ENCODE data around the gene SRCAP.

Gene SRCAP
- total RNA-seq = 11.0 to 29.3 (median 12.1) reads per million in 3 experiments

DNA sequence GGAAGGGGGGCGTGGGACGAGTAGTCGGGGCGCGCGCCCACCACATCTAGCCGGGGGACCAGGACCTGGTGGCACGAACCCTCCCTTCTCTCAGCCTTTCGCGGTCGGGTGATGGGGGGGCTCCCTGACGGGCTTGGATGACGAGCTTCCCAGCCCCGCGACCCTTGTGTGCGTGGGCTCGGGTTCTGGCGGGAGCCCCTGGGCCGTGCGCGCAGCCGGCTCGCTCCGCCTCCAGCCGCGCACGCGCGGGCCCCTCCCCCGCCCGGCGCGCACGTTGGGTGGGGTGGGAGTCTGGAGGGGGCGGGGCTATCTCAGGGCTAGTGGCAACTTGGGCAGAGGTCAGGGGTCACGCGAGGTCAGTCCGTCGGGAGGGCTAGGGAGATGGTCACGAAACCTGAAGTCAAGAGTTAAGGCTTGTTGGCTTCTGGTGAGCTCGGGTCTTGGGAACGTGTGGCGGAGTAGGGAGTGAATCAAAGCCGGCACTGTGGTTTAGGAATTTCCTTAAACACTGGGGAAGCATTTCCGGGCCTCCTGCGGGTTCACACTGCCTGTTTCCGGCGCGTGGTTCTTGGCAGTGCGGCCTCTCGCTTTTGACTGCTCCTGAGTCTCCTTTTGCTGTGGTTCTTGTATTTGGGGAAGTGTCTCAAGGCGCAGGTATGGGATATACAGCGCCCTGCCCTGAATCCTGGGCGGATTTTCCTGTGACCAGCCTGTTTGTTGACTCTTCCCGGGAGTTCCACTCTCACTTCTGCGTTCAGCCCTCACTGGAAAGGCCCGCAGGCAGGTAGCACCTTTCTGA, at the start of gene SRCAP:
Gene SRCAP (plus strand): TSS at position 356 of the 799 bp plus-strand sequence. CDS start 1,654 bp downstream, outside the sequence.
- peak; percentile 75 for DNase-seq

DNA sequence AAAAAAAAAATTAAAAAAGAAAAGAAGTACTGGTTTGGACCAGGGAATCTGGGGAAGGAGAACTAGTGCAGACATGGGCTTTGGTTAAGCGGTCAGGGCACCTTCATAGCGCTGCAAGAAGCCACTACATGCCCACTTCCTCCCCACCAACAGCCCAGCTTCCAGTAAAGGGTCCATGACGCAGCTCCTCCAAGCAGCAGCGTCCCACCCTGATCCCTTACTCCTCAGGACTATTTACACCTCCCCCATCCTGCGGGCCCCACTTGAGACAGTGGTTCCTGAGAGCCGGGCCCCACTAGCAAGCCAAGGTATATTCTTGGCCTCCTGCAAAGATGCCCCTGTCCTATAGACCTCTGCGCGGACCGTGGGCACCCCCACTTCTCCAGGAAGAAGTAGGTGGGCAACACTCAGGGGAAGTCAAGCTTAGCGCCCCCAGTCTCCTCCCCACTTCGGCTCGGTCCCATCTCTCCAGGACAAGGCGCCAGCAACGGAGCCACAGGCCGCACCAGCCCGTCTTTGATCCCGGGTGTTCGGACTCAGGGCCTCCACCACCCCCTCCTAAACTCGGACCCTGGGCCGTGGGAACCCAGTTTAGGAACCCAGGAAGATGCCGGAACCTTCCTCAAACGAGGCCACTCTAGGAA, 49.1 kb upstream of the SRCAP start:
- DNase-seq = peak; percentile 9

- peak; percentile 97 for DNase-seq
Observed at GRCh38 chr16:30650369-30651123, 48.4 kb upstream of the SRCAP start, which contains the start of gene PRR14. Gene PRR14 (plus strand): TSS chr16:30650960. CDS start chr16:30651646, 686 bp downstream.

GRCh38 chr16:30651124-30652004, 47.6 kb upstream of the SRCAP start:
- peak; percentile 67 for DNase-seq

GRCh38 chr16:30652005-30652296, 47.0 kb upstream of the SRCAP start:
- DNase-seq = no peak

DNA sequence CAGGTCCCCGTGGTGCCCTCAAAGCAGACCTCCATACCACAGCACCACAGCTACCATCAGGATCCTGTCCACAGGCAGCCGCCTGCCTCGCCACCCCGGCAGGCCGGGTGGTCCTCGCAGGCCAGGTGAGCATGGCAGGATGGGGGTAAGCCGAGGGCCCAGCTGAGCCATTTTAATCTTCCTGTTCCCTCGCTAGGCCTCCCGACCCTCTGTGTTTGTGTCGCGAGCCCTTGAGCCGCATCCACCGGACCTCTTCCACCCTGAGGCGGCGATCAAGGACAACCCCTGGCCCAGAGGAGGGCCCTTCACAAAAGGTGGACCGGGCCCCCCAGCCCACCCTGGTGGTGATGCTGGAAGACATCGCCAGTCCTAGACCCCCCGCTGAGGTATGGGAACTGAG, 46.3 kb upstream of the SRCAP start:
- DNase-seq = no peak

DNA sequence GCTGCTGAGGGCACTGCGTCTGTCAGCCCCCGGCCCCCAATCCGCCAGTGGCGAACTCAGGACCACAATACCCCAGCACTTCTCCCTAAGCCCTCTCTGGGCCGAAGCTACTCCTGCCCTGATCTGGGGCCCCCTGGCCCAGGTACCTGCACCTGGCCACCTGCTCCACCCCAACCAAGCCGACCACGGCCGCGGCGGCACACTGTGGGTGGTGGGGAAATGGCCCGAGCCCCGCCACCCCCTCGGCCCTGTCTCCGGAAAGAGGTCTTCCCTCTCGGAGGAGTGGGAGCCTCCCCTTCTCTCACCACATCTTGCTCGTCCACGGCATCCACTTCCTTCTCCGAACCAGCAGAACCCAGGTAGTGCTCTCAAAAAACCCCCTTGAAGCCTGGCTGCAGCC, 44.1 kb upstream of the SRCAP start:
- DNase-seq = no peak

- DNase-seq = no peak
Observed at GRCh38 chr16:30655815-30656347, 43.1 kb upstream of the SRCAP start.

DNA sequence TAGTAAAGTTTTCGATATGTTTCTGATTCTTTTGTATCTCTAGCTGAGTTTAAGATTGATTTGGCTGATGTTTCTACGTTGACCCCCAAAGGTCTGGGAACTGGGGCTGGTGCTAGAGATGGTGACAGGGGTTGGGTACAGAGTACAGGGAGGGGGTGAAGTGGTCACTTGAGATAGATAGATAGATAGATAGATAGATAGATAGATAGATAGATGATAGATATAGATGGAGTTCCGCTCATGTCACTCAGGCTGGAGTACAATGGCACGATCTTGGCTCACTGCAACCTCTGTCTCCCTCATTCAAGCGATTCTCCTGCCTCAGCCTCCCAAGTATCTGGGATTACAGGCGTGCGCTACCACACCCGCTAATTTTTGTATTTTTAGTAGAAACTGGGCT, 42.6 kb upstream of the SRCAP start:
- DNase-seq = no peak

DNA sequence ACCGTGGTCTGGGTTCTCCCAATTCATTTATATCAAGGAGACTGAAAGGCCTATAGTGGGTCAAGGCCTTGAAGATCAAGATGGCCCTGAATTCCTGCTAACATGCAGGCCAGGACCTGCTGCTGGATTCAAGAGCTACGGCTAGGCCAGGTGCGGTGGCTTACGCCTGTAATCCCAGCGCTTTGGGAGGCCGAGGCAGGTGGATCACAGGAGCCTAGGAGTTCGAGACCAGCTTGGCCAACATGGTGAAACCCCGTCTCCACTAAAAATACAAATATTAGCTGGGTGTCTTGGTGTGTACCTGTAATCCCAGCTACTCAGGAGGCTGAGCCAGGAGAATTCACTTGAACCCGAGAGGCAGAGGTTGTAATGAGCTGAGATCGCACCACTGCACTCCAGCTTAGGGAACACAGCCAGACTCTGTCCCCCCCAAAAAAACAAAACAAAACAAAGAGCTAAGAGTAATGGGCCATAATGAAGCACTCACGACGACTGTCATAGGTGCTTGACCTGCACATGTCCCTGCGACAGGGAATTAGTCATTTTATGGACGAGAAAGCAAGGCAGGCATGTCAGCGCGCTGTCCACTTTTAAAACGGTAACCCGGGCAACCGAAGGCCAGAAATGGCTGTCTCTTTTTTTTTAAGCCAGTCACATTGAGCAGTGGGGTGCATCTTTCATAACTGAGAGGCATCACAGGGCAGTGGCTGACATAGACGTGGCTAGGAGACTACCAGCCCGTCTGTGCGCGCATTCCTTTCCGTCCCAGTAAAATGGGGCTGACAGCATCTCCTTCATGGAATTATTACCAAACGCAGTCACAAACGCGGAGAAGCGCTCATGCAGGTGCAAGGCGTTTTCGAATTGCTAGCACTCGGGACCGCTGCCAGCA, 41.8 kb upstream of the SRCAP start:
- no peak for DNase-seq

DNA sequence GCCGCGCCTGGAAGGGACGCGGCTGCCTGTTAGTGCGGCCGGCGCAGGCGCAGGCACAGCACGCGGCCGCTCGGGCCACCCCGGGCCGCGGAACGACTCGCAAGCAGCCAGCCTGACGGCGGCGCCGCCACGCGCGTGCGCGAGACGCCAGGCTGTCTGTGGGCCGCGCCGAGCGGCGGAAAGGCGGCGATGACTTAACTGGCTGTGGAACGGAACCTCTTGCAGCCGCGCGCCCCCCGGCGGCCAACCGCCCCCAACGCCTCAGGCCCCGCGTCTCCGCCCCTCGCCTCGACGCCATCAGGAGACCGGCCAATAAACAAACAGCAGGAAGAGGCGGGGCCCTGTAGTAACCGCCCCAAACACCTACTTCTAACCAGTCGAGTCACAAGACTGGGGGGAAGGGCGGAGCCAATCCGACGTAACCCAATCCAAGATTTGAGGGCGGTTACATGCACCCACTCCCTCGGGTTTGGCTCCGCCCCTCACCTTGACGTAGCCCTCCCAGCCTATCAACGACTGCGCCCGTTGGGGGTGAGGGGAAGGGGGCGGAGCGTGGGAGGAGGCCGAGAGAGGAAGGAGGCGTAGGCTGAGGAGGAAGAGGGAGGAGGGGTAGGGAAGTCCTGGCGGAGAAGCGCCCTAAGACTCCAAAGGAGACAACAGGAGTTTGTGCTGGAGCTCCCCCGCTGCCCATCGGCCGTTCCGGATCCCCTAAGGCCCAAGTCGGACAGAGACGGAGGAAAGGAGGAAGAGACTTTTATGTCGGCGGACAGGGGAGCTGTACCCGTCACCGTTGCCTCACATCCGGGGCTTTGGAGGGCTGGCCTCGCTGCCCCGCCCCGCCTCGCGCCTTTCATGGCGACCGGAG, 40.9 kb upstream of the SRCAP start, which contains the start of gene FBRS:
Gene FBRS (plus strand): TSS at position 566 of the 865 bp plus-strand sequence. CDS start 1,088 bp downstream, outside the sequence.
- peak; percentile 100 for DNase-seq

DNA sequence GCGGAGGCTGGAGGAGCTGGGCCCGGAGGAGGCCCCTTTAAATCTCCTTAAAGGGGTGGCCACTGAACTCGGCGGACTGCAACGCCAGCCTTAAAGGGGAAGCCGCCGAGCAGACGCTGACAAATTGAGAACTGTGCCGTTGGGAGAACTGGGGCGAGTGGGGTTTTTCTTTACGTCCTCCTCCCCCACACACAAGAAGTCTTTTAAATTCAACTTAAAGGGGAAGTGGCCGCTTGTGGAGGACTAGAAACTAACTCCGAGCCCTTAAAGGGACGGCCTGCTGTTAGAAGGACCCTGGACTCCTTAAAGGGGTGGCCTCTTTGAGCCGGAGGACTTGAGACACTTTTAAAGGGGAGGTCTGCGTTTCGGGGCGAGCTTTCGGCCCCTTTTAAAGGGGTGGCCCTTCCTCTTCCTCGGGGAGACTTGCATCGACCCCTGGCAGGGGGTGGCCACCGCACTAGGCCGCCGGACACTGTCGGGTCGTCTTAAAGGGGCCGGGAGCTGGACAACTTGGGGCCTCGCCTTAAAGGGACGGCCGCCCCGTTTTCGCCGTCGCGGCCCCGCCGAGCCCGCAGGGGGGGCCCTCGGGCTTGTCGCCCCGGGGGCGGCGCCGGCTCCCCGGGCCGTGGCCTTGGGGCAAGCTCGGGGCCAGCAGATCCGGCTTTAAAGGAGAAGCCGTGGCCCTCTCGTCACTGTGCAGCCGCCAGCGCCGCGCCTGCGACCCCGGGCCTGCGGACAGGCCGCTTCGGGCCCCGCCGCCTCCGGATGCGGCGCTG, 40.1 kb upstream of the SRCAP start:
- no peak for DNase-seq

GRCh38 chr16:30659507-30660423, 39.2 kb upstream of the SRCAP start:
- DNase-seq = peak; percentile 30

GRCh38 chr16:30660424-30661261, 38.3 kb upstream of the SRCAP start:
- DNase-seq = peak; percentile 84

GRCh38 chr16:30662449-30662848, 36.5 kb upstream of the SRCAP start:
- no peak for DNase-seq

- no peak for DNase-seq
Observed at GRCh38 chr16:30663038-30663437, 35.9 kb upstream of the SRCAP start.

DNA sequence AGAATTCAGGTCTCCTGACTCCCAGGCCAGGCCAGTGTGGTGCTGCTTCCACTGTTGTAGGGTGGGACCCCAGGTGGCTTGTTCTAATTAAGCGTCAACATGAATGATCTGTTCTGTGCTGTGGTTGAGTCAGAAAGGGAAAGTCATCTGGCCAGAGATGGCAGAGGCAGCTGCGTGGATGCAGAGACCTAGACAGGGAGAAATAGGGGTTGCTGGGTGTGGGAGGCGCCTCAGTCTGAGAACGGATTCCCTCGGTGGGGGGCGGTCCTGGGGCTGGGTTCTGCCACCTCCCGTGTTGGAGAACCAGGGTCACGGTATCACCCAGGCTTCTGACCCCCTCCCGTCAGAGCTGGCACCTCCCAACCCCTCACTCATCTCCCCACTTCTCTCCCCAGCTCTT, 35.2 kb upstream of the SRCAP start:
- no peak for DNase-seq
